Left renal pelvis (tissue), 4 donors: ENCODE measurements around the gene HS3ST2. TPM values are rescaled to one million over a fixed set of nuclear protein-coding genes. Genes with fewer than 3 reads are reported as not detected.
A peak's percentile ranks its signal among the peaks of the same experiment; 100 is the strongest.
"Not testable (repeated sequence)": the region's sequence is repeated elsewhere in the genome, so short reads cannot be mapped to it uniquely, and the experiment has no call there.

ENCODE experiments used
- DNase-seq, 4 donors: peaks; one replicate each; pipeline ENCODE4 v3.0.0-alpha.2; 2013; ENCODE audit warnings: low read depth in 4 of 4, low spot score in 3 of 4
- polyA plus RNA-seq, 4 donors: library from polyadenylated mRNA; unstranded; fragments of 120-200 nt; gene quantifications; one replicate each; pipeline ENCODE4 v1.2.1, GENCODE V29; 2013; ENCODE audit not compliant: insufficient read length in 4 of 4

Gene HS3ST2
- polyA plus RNA-seq, 4 donors: 0.18 to 0.37 (median 0.28) TPM

DNA sequence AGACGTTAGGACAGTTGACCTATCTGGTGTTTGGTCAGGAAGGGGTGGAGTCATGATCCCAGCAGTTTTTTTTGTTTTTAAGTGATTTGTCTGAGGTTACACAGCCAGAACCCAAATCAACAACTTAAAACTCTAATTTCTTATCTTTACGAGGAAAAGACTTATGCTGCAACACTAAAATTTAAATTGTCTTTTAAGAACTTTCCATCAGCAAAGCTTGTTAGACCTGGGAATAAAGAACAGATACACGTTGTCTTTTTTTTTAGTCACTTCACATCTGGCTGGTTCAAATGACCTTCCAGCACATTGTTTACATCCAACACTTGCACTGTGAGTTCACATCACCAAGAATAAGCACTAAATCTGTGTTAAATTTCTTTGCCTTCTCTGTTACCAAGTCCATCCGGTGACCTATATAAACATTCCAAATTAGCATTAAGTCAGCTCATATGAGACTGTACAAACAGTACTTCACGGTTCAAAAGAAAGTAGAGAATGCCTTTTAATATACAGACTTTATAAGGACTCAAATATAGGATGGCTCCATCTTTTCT is 115.0 kb downstream of the HS3ST2 start:
- peak in 1 of 4 donors; percentile 27 for DNase-seq

DNA sequence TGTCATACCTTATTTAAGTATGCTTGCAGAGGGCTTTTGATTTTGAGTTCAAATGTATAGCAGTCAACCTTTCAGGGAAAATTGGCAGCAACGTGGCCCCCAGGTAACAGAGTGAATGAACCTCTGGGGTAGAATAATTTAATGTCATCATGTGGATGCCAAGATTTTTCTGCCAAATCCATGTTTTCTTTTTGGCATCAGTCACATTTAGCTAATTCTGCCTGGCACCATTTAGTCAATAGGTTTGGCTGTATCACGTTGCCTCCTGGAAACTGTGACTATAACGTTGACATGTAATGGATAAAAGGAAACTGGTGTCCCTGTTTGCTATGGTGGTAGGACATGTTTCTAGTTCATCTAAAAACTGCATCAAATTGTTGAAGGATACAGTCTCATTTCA is 115.5 kb downstream of the HS3ST2 start:
- DNase-seq: no peak

DNA sequence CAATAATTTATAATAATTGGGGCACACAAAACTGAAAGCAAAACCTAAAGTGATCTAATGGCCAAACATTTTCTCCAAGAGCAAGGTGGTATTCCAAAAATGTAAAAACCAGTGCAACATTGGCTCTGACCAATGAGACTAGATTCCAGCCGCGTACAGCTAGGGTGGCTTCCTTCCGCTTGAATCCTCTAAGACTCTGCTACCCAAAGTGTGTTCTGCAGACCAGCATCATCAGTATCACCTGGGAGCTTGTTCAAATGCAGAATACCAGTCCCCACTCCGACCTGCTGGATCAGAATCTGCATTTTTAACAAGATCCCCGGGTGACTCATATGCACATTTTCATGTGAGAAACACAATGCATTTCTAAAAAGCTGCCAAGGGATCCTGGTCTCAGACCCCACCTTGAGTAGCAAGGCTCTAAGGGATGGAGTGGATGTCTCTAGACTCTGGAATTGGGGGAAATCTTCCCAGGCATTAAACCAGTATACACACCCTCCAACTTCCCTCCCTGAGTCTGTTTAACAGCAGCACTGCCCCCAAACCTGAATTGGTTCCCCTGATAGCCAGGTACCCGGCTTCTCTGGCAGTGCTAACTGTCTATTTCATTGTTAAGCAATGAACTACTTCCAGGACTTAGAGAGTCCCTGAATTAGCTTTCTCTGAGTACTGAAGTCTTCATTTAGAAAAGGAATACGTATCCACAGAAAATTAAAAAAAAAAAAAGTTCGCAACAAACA is 118.2 kb downstream of the HS3ST2 start:
- DNase-seq: no peak

DNA sequence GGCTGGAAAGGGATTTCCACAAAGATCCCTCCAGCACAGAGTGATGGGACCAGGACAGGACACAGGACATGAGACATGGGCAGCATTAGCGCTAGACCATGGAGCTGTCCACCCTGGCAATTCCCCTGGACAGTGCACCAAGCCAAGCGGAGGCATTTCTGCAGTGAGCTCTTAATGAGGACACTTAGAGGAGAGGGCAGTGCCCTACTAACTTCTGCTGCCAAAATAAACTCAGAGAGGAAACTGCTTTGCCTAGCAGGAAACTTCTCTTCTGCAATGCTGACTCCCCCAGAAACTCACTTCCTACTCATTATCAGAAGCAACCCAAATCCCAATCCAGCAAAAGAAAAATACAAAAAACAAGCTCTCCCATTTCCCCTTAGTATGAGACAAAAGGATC is 119.2 kb downstream of the HS3ST2 start:
- peak in 1 of 4 donors; percentile 8 for DNase-seq

DNA sequence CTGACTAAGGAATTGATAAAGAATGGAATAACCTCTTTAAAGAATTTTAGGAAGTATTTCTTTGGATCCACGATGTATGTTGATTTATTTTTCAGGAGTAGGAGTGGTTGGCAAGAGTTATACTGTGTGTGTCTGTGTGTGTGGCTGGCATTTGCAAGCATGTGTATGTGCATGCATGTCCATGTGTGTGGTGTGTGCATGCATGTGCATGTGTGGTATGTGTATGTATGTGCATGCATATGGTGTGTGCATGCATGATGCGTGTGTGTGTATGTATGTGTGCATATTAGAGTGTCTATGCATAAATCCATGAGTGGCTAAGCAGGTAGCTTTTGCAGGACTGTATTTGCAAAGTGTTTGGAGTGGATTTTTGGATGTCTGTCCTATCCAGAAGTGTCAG is 120.8 kb downstream of the HS3ST2 start:
- no peak for DNase-seq

DNA sequence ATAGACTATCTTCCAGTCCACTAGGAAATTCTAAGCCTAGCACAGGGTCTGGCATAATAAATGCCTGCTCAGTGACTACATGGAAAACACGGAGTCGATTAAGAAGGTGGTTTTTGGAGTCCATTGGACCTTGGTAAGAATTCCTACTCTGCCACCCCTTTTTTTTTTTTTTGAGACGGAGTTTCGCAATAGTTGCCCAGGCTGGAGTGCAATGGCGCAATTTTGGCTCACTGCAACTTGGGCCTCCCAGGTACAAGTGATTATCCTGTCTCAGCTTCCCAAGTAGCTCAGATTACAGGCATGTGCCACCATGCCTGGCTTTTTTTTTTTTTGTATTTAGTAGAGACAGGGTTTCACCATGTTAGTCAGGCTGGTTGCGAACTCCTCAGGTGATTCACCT is 123.2 kb downstream of the HS3ST2 start:
- no peak for DNase-seq

DNA sequence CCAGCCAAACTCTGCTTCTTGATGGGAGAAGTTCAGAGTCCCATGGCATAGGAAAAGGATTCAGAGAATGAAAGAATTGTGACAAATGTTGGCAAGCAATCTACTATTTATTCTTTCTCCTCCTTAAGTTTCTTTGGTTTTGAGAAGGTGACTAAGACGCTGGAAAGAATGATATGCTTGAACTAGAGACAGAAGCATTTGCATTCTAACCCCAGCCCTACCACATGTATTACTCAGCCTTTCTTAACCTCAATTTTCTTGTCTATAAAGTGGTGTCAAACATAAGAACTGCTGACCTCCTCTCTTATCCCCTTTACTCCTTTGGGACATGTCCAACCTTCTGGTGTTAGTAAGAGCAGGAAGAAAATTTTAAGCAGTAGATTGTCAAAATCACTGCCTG is 124.7 kb downstream of the HS3ST2 start:
- no peak for DNase-seq

DNA sequence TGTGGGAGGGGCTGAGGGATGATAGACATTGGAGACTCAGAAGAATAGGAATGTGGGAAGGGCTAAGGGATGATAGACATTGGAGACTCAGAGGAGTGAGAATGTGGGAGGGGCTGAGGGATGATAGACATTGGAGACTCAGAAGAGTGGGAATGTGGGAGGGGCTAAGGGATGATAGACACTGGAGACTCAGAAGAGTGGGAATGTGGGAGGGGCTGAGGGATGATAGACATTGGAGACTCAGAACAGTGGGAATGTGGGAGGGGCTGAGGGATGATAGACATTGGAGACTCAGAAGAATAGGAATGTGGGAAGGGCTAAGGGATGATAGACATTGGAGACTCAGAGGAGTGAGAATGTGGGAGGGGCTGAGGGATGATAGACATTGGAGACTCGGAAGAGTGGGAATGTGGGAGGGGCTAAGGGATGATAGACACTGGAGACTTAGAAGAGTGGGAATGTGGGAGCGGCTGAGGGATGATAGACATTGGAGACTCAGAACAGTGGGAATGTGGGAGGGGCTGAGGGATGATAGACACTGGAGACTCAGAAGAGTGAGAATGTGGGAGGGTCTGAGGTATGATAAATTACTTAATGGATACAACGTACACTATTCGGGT is 125.9 kb downstream of the HS3ST2 start:
- DNase-seq: not testable (repeated sequence)

DNA sequence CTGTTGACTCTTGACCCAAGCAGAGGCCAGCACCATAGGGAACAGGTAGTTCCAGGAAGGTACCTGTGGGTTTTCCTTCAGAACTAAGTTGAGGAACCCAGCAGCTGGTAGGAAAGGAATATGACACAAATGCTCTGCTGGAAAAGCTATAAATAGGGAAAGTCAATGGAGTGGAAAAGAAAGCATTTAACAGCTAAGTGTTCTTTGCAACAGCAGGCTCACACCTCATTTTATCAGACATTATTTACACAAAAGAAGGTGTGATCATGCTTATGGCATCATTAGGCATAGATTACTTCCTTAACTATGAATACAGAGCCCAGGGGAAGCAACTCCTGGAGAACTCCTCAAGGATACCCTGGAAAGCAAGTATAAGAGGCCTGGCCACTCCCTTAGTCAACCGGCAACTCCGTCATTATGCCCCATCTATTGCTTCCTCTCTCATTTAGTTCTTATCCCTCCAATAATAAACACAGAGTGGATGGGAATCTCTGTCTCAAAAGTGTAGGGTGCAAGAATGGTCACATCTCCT is 128.1 kb downstream of the HS3ST2 start:
- no peak for DNase-seq

DNA sequence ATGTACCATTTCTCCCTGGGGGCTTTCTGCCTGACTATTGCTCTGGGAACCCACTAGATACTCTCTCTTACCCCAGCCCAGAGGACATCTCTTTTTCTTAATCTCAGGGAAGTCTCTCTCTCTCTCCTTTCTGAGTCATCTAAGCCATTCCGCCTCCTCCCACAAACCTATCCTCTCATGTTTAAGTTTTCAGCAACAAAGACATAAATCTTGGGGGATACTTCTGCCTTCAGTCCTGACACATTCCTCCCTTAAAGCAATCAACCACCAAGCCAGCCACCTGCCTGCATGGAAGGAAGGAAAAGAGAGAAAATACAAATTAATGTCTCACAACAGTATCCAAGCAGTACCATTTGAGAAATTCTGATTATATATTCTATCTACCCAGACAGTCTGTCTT is 128.8 kb downstream of the HS3ST2 start:
- DNase-seq: peak in 2 of 4 donors; percentile 10 to 46

DNA sequence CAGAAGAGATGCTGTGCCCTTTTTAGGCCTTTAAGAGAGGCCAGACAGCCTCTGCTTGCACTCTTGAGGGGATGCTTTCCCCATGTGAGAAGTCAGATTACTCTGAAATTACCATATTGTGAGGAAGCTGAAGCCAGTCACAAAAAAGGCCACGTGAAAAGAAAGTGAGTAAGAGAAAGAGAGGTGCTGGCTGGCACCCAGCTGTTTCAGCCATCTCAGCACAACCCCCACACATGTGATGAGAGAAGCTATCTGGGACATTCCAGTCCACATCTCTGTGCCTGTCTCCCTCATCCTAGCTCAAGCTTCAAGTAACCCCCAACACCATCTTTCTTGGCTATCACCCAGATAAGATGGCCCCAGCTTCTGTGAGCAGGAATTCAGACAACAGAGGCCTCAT is 131.4 kb downstream of the HS3ST2 start:
- DNase-seq: no peak

DNA sequence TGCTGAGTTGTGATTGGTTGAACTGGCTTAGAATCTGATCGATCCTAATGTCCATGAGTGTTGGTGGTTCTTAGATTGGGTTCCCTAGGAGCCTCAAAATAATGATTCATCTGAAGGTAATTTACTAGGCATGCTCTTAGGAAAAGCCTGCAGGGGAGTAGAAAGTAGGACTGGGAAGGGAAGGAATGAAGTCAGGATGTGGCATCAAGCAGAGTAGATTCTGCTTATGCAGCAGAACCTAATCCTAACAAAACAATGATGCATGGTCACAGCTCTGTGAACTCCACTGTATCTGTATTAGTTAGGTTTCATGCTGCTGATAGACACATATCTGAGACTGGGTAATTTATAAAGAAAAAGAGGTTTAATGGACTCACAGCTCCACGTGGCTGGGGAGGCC is 132.5 kb downstream of the HS3ST2 start:
- no peak for DNase-seq

DNA sequence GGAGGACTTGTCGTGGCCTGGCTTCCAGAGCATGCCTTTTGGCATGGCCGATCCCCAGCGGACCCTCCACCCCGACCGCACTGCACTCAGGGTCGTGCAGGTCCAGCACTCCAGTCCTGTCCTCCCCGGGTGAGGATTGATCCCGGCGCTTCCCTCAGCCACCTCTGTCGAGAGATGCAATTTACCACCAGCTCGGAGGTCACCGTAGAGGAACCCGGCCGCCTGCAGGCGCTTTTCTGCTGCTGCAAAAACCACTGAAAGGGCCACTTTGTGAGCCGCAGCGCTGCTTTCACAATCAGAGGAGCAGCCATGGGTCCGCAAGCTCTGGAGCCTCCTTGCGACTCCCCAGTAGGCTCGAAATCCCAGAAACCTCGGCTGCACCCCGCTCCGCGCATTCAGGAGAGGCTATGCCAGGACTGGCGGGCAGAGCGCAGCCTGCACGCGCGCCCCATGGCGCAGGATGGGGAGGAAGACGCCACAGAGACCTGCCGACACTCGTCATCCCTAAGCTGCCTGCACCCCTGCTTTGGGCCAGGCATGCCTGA is 134.2 kb downstream of the HS3ST2 start:
- DNase-seq: no peak

DNA sequence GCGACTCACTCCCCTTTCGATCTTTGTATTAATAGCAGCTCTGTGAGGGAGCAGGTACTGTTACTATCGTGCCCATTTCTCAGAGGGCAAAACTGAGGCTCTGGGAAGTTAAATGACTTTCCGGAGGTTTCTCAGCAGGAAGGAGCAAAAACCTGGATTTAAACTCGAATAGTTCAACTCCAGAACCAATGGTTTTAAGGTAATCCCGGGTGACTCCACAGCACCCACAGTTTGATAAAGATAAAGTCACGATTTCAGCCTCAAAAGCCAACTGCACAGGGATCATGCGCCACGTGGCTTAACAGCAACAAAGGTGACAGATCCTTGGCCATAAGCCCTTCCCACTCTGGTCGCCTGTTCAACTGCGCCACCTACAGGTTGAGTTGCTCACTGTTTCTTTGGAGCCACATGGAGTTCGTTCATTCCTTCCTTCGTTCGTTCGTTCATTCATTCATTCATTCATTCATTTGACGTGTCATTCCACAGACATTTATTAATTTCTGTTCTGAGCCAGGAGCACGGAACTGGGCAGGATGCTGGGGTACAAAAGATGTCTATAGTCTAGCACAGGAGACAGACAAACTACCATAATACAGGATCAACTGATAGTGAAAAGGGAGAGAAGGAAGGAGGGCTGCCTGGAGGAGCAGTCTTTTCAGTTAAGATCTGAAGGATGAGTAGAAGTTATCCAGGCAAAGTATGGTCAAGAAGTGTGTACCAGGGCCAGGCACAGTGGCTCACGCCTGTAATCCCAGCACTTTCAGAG is 134.8 kb downstream of the HS3ST2 start:
- peak in 2 of 4 donors; percentile 40 to 45 for DNase-seq

DNA sequence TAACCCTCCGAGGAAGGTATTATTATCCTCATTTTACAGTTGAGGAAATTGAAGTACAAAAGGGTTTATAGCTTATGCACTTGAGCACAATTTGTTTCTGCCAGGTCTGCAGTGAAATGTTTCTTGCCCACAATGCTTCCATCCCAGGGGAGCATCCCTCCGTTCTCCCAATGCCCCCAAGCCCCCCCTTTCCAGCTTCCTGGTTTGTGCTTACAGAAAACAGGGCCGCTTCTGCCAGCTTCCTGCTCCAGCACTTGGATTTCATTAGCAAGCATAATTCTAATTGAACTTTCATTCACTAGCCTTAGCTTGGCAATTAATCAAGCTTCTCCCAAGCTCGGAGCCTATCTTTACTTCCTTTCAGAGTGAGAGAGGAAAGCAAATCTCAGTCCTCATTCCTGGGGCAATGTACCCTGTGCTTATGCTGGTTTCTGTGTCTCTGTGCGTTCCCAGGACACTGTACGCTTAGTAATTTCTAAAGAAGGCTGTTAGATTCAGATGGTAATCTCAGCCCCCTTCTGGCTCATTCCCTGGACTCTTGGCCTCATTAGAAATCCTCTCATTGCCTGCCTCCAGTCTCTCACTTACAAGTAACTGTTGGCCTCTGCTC is 141.6 kb downstream of the HS3ST2 start:
- no peak for DNase-seq

DNA sequence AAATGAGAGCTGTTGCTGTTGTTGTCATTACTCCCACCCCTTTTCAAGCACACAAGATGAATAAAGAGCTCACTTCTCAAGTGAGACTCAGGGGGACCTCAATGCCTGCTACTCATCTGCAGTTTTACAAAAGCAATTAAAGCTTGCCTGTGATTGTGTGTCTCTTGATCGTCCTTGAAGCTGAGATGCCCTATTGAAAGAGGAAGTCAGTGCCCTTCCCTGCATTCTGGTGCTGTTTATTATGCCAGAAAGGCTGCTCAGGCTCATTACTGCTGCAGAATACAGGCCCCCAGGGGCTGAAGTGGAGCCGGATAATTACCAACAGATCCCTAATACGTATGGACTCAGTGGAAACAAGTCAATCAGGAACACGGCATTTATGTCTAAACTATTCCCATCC is 147.2 kb downstream of the HS3ST2 start:
- no peak for DNase-seq

DNA sequence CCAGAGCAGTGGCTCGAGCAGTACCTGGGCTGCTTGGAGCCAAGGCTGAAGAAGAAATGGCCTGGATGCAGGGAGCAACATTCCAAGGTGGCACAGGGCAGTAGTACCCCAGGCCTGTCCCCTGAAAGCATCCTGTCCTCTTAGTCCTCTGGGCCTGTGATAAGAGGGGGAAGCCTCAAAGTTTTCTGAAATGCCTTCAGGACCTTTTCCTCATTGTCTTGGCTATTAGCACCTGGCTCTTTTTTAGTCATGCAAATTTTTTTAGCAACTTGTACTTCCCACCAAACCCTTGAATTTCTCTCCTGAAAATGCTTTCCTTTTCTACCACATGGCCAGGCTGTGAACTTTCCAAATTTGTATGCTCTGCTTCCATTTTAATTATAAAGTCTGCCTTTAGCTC is 148.9 kb downstream of the HS3ST2 start:
- DNase-seq: no peak
